HG03097 (cell line): ENCODE measurements around the gene FAM174C.
"Not testable (repeated sequence)": the region's sequence is repeated elsewhere in the genome, so short reads cannot be mapped to it uniquely, and the experiment has no call there.

Experiments
- ATAC-seq: cut with Tn5 transposase; IDR thresholded peaks from one replicate; pipeline ENCODE4 v1.9.1; 2021; ENCODE audit not compliant: unreplicated experiment, low FRiP score

The FAM174C gene

DNA sequence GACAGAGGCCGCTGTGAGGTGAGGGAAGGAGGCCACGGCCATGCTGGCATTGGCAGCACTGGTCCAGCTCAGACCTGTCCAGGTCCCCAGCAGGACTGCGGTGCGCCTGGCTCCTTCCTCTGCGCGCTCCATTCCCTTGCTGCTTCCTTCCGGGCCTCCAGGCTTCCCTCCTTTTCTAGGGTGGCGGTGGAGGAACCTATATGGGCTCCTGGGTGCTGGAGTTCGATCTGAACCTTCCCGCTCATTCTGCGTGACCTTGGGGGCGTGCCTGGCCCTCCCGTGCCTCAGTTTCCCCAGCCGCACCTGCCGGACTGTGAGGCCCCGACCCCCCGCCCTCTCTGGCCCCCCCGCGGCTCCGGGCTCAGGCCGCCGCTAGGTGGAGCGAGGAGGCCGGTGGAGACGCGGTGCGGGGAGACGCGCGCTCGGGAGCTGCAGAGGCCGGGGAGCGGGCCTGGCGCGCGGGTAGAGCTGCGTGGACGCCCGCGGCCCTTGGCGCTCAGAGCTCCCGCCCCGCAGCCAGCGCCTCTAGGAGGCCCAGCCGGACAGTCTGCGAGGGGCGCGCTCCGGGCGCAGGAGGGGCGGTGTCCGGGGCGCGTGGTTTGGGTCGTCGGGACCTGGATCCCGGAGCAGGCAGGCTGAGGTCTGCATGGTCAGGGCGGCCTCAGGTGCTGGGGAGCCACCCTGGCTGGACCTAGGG is 40.3 kb downstream of the FAM174C start:
- no peak for ATAC-seq

DNA sequence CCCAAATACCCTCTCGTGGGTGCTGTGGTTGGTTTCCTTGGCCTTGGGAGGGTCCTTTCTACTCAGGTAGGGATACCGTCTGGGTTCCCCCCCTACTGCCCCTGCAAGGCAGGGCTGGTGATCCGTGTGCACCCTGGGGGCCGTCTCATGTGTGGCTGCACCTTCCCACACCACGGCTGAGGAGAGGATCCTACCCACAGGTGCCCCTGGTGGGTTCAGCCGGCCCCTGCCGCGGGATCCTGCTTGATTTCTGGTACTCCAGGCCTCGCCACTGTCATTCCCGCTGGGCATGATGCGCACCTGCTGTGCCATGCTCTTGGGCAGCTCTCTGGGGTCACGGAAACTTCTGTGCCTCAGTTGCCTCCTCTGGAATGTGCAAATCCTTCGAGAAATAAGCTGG is 41.1 kb downstream of the FAM174C start:
- ATAC-seq = no peak

DNA sequence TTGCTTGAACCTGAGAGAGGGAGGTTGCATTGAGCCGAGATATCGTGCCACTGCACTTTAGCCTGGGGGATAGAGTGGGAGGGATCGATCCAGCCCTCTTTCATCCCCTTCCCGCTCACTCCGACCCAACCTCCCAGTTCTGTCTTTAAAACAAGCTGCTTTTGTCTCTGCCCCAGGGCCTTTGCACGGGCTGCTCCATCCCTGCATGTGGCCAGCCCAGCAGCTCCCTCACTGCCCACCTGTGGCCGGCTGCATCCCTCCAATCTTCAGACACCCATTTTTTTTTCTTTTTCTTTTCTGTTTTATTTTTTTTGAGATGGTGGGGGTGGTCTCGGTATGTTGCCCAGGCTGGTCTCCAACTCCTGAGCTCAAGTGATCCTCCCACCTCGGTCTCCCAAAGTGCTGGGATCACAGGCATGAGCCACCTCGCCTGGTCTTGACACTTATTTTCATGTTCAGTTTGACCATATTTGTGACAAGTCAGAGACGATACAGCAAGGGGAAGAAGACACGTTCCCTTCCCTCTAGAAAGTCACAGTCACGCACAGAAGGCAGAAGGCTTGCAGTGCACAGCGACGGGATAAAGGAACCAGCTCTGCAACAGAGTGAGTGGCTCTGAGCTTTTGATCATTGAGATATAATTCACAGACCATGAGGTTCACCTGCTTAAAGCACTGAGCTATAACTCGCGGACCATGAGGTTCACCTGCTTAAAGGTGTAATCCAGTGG is 42.1 kb downstream of the FAM174C start:
- no peak for ATAC-seq

DNA sequence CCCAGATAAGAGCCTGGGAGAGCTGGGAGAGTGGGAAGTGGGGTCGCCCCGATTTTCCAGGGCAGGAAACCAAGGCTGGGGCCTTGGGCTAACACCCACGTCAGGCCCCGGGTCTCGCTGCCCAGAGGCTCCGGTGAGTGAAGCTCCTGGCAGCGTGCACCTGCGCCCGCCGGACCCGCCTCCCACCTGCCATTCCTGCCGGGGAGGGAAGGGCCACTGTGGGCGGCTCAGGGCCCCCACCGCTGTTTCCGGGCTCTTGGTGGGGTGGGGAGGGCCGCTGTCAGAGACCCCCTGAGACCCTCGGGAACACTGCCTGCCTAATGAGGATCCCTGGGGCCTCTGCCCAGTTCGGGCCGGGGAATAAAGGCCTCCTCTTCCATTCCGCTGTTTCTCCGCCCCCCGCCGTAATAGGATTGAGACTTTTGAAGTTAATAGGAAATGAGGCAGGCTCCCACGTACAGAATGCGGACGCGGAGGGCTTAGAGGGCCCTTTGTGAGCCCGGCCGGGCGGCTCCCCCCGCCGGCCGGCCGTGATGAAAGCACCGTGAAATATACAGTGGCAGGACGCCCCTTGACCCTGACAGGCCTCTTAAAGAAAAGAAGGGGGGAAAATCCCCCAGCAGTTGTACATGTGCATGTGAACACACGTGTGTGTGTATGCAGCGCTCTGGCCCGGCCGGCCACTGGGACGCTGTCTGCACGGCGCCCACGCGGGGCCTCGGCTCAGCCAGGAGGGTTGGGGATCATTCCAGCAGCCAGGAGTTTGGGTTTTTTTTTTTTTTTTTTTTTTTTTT is 43.5 kb downstream of the FAM174C start:
- no peak for ATAC-seq

DNA sequence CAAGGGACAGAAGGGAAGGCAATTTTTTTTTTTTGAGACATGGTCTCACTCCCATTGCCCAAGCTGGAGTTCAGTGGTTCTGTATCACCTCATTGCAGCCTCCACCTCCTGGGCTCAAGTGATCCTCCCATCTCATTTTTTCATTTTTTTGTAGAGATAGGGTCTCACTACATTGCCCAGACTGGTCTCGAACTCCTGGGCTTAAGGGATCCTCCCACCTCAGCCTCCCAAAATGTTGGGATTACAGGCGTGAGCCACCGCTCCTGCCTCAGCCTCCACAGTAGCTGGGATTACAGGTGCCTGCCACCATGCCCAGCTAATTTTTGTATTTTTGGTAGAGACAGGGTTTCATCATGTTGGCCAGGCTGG is 44.9 kb downstream of the FAM174C start:
- not testable (repeated sequence) for ATAC-seq

DNA sequence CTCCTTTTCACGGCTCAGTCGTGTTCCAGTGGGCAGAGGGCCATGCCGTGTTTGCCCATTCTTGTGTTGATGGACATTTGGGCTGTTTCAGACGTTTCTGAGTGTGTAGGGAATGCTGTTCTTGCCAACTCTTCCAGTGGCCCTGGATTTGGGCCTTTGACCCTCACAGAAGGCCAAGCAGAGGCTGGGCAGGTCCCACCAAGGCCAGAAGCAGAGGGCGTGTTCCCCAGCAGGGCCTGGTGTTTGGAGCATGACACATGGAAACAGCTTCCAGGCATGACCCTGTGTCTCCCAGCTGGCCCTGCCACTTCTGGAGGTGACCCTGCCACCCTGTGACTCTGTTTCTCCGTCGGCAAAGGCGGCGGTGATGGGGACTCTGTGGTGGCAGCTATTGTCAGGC is 46.2 kb downstream of the FAM174C start:
- no peak for ATAC-seq

DNA sequence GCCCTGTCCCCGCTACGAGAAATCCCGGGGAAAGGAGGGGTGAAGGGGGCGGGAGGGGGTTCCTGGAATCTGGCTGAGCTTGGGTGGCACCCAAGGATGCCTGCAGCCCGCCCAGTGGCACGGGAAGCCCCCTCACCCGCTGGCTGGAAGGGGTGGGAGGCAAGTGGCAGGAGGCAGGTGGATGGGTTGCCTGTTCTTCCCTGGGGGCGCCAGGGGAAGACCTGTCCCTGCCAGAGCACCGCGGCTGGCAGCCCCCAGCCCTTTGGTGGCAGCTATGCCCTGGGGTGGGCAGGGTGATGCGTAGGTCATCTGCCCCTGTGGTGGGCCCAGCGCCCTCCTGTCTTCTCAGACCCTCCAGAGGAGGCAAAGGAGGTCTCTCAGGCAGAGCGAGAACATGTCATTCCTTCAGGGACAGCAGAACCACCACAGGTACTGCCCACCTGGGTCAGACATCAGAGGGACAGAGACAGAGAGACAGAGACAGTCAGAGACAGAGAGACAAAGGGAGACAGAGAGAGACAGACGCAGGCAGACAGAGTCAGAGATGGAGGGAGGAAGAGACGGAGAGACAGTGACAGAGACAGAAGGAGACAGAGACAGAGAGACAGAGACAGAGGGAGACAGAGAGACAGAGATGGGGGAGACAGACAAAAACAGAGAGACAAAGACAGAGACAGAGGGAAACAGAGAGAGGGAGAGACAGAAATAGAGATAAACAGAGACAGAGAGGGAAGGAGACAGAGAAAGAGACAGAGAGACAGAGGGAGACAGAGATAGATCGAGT is 47.1 kb downstream of the FAM174C start:
- ATAC-seq = no peak

DNA sequence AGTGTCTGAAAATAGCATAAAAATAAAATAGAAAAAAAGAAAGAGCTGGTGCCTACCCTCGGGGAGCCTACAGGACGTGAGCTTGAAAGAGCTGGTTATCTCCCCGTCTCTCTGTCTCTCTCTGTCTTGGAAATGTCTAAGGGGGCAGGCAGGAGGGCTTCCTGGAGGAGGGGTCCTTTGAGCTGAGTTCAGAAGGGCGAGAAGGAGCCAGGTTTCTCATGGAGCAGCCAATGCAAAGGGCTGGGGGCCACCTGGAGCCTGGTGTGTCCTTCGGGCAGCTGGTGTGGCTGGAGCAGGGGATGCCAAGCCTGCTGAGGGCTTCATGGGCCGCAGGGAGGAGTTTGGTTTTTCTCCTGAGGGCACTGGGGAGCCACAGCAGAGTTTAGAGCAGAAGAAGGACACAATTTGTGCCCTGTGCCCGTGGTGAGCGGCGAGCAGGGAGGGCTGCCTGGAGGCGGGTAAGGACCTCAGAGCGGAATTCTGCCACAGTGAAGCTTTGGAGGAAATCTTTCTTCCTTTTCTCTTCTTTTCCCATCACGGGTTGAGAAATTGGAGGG is 49.0 kb downstream of the FAM174C start:
- no peak for ATAC-seq

DNA sequence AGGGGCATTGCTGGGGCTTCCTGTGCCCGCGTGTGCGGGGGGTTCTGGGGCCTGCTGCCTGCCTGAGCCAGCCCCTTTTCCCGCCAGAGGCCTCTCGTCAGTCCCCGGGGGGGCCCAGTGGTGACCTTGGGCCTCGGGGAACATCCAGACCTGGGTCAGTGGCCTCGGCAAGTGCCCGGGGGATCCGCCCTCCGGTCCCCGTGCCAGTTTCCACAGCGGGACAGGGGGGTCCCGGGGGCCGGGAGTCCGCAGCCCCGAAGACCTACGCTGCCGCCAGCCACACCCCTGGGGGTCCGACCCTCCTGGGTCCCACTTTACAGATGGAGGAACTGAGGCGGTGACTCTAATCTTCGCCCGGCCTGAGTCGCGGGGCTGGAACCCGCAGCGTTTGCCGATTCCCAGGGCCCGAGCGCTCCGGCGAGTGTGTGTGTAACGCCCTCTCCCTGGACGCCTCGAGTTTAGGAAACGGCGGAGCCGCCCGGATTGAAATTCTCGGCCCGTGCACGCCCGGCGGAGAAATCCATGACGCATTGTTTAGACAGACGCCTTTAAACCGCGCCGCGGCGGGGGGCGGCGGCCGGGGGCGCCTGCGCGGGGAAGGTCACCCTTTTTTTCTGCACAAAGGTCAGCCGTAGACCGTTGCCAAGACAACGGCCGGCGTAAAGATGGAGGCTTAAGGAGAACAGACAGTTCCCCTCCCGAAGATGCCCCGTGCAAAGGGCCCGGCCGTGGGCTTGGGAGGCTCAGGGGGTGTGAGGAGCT is 49.7 kb downstream of the FAM174C start:
- no peak for ATAC-seq

DNA sequence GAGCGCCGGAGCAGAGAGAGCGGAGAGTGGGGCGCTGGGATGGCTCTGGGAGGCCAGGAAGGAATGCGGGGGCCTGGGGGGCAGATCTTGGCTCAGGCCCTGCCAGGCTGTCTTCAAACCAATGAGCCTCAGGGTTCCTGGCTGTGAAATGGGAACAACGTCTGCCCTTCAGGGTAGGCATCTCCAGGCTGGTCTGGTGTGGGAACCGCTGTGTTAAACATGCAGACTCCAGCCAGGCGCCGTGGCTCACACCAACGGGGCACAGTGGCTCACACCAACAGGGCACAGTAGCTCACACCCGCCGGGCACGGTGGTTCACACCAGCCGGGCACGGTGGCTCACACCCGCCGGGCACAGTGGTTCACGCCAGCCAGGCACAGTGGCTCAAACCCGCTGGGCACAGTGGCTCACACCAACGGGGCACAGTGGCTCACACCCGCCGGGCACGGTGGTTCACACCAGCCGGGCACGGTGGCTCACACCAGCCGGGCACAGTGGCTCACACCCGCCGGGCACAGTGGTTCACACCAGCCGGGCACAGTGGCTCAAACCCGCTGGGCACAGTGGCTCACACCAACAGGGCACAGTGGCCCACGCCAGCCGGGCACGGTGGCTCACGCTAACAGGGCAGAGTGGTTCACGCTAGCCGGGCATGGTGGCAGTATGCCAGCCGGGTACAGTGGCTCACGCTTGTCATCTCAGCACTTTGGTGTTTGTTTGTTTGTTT is 50.4 kb downstream of the FAM174C start:
- ATAC-seq = no peak

DNA sequence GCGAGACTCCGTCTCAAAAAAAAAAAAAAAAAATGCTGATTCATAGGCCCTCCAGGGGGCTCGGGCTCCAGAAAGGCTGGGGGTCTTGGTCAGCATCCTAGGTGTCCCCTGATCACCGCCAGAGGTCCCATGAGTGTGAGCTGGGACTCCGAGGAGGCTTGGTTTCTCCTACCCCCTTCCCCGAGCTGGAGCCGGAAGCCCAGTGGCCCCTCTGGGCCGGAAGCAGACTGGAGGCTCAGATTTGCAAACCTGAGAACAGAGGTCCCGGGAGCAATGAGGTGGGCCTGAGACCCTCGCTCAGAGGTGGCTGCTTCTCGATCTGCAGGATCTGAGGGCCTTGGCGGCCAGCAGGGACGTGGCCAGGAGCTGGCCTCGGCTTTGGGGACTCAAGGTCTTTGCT is 51.8 kb downstream of the FAM174C start:
- ATAC-seq = no peak
